Muscle of leg (tissue), 16 donors: Measurements from ENCODE around the gene CCT2. TPM values are rescaled to one million over a fixed set of nuclear protein-coding genes. Genes with fewer than 3 reads are reported as not detected.

Experiments
- DNase-seq: peaks from one replicate; pipeline ENCODE4 v3.0.0; 2013
- H3K27ac ChIP-seq: one replicate; pipeline ENCODE4 v1.5.1; 2013; ENCODE audit warnings: mild to moderate bottlenecking, low read length, control low read depth
- H3K27me3 ChIP-seq: one replicate; pipeline ENCODE4 v1.6.1; 2013; ENCODE audit warnings: low read length; ENCODE audit not compliant: control insufficient read depth, insufficient read depth
- H3K36me3 ChIP-seq: one replicate; pipeline ENCODE4 v1.6.1; 2013; ENCODE audit warnings: low read length; ENCODE audit not compliant: control insufficient read depth, insufficient read depth
- H3K4me1 ChIP-seq: one replicate; pipeline ENCODE4 v1.6.1; 2013; ENCODE audit warnings: low read length; ENCODE audit not compliant: control insufficient read depth, insufficient read depth
- H3K4me3 ChIP-seq: one replicate; pipeline ENCODE4 v1.5.1; 2013; ENCODE audit warnings: low read length, control low read depth
- H3K9me3 ChIP-seq: replicated peaks from 2 replicates; pipeline ENCODE4 v1.6.1; 2013; ENCODE audit warnings: low read depth, low read length; ENCODE audit not compliant: control insufficient read depth
- WGBS: methylation state at CpG from one replicate; pipeline ENCODE4 v1.1.5; 2013; ENCODE audit warnings: missing lambda C conversion rate; ENCODE audit not compliant: insufficient coverage; 5-methylcytosine and 5-hydroxymethylcytosine counted together
- long read RNA-seq, 11 donors: transcript quantifications; one replicate each; lab custom pipeline, GENCODE V29; 2026
- polyA plus RNA-seq, 8 donors: library from polyadenylated mRNA; unstranded; fragments of 120-200 nt; gene quantifications; one replicate each; pipeline versions ENCODE4 v1.2.1 to v1.2.3, GENCODE V29; 2013; ENCODE audit warnings: inconsistent platforms in 1 of 8, low replicate concordance in 1 of 8; ENCODE audit not compliant: insufficient read length in 8 of 8, insufficient read depth in 1 of 8
- total RNA-seq: library from RNA; stranded (reverse); fragments of 120-200 nt; gene quantifications from one replicate; pipeline ENCODE4 v1.2.4, GENCODE V29; 2013

The CCT2 gene
- total RNA-seq (191 TPM), polyA plus RNA-seq (100 to 1,000 TPM; 165 to 196 (median 177) TPM)
- long read RNA-seq, donor 1, transcript CCT2-201 (16 exons, 2,041 nt), result major isoform, 18 of 41 reads
- long read RNA-seq, donor 1, partial matches to known transcripts, result 18 of 41 reads
- long read RNA-seq, donor 1, other reads (novel, unspliced or antisense), result 0 of 41 reads
- long read RNA-seq, donor 2, partial matches to known transcripts, result 0 of 6 reads
- long read RNA-seq, donor 2, other reads (novel, unspliced or antisense), result 0 of 6 reads
- long read RNA-seq, donor 3, transcript CCT2-201 (16 exons, 2,041 nt), result major isoform, 32 of 71 reads
- long read RNA-seq, donor 3, transcript CCT2-211 (2 exons, 567 nt), result minor isoform, 6 of 71 reads
- long read RNA-seq, donor 3, partial matches to known transcripts, result 30 of 71 reads
- long read RNA-seq, donor 3, other reads (novel, unspliced or antisense), result 0 of 71 reads
- long read RNA-seq, donor 4, transcript CCT2-201 (16 exons, 2,041 nt), result major isoform, 8 of 20 reads
- long read RNA-seq, donor 4, transcript CCT2-211 (2 exons, 567 nt), result minor isoform, 7 of 20 reads
- long read RNA-seq, donor 4, partial matches to known transcripts, result 5 of 20 reads
- long read RNA-seq, donor 4, other reads (novel, unspliced or antisense), result 0 of 20 reads
- long read RNA-seq, donor 5, transcript CCT2-201 (16 exons, 2,041 nt), result major isoform, 53 of 164 reads
- long read RNA-seq, donor 5, transcript CCT2-211 (2 exons, 567 nt), result minor isoform, 11 of 164 reads
- long read RNA-seq, donor 5, partial matches to known transcripts, result 90 of 164 reads
- long read RNA-seq, donor 5, other reads (novel, unspliced or antisense), result 0 of 164 reads
- long read RNA-seq, donor 6, transcript CCT2-211 (2 exons, 567 nt), result minor isoform, 13 of 181 reads
- long read RNA-seq, donor 6, transcript CCT2-201 (16 exons, 2,041 nt), result major isoform, 59 of 181 reads
- long read RNA-seq, donor 6, partial matches to known transcripts, result 100 of 181 reads
- long read RNA-seq, donor 6, other reads (novel, unspliced or antisense), result 0 of 181 reads
- long read RNA-seq, donor 7, transcript CCT2-211 (2 exons, 567 nt), result minor isoform, 6 of 142 reads
- long read RNA-seq, donor 7, transcript CCT2-201 (16 exons, 2,041 nt), result major isoform, 52 of 142 reads
- long read RNA-seq, donor 7, partial matches to known transcripts, result 73 of 142 reads
- long read RNA-seq, donor 7, other reads (novel, unspliced or antisense), result 0 of 142 reads
- long read RNA-seq, donor 8, transcript CCT2-201 (16 exons, 2,041 nt), result major isoform, 43 of 94 reads
- long read RNA-seq, donor 8, transcript CCT2-211 (2 exons, 567 nt), result minor isoform, 6 of 94 reads
- long read RNA-seq, donor 8, partial matches to known transcripts, result 37 of 94 reads
- long read RNA-seq, donor 8, other reads (novel, unspliced or antisense), result 0 of 94 reads
- long read RNA-seq, donor 9, transcript CCT2-201 (16 exons, 2,041 nt), result major isoform, 27 of 113 reads
- long read RNA-seq, donor 9, transcript CCT2-211 (2 exons, 567 nt), result minor isoform, 8 of 113 reads
- long read RNA-seq, donor 9, partial matches to known transcripts, result 71 of 113 reads
- long read RNA-seq, donor 9, other reads (novel, unspliced or antisense), result 0 of 113 reads
- long read RNA-seq, donor 10, transcript CCT2-201 (16 exons, 2,041 nt), result major isoform, 45 of 147 reads
- long read RNA-seq, donor 10, transcript CCT2-204 (2 exons, 364 nt), result minor isoform, 5 of 147 reads
- long read RNA-seq, donor 10, transcript CCT2-211 (2 exons, 567 nt), result minor isoform, 9 of 147 reads
- long read RNA-seq, donor 10, transcript CCT2-212 (7 exons, 776 nt), result minor isoform, 6 of 147 reads
- long read RNA-seq, donor 10, partial matches to known transcripts, result 77 of 147 reads
- long read RNA-seq, donor 10, other reads (novel, unspliced or antisense), result 0 of 147 reads
- long read RNA-seq, donor 11, transcript CCT2-201 (16 exons, 2,041 nt), result major isoform, 21 of 88 reads
- long read RNA-seq, donor 11, partial matches to known transcripts, result 58 of 88 reads
- long read RNA-seq, donor 11, other reads (novel, unspliced or antisense), result 0 of 88 reads

DNA sequence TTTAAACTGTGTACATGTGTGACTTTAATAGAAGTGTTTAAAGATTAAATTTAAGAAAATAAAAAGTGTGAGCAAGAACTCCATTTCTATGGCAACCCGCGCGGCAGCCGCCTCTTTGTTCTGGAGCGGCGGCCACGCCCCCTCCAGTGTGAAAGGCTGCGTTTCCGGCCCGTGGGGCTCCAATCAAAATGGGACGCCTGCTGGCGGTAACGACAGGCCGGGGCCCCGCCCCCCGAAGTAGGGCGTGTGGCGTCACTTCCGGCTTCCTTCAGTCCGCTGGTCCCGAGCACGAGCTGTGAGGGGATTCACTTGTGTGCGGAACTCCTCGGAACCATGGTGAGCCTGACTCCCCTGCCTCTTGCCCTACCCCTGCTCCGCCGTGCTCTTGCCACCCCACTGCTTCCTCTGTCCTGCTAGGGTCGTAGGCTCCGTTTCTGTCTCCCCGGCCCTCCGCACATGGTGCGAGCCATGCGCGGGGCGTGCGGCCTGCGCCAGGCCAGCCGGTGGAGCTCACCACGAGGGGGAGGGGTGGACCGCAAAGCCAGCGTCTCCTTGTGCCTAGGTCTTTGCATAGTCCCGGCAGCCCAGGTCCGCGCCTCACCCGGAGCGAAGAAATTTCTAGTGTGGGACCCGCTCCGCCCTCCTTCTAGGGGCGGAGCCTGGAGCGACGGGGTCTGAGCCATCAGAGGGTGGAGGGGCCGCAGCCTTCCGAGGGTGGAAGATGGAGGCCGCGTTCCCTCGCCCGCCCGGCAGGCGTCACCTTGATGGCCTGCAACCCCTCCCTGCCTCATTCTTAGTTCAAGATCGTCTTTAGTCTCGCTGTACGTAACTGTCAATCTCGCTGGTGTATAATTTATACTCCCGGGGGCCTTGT lies at the start of gene CCT2:
Gene CCT2, plus strand, starts transcription at position 271 of the 874 bp plus-strand sequence. Its CDS starts 63 bp downstream, at position 334.
- H3K27ac ChIP-seq, result peak within 1 kb of the TSS; percentile 99
- H3K36me3 ChIP-seq, result peaks cover 27% of the 10 kb centered on the region
- under 1% methylated on average over 57 of the region's 63 CpGs for WGBS
- no peaks in the 10 kb centered on the region for H3K9me3 ChIP-seq
- peak; percentile 99 for DNase-seq
- H3K27me3 ChIP-seq, result no peaks in the 10 kb centered on the region
- H3K4me3 ChIP-seq, result peak within 1 kb of the TSS; percentile 99
- H3K4me1 ChIP-seq, result peaks cover 6% of the 10 kb centered on the region

DNA sequence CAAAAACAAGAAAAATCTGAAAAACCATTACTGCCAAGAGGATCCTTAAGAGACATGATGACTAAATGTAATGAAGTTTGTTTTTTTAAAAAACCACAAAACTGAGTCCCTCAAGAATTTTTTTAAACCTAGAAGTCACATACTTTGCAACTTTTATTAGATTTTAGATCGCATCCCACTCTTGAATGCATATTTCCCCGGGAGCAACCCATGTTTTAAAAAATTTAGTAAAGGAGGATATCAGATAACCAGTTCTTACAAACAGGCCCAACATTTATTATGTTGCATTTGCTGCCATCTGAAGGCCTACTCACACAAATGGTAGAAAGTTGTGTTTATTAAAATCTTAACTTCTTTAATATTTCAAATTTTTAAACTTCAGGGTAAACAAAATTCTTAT lies 44.3 kb upstream of the CCT2 start:
- no CpG with 5 or more reads among the region's 2 CpGs for WGBS
- Histone ChIP-seq H3K9me3 (peaks cover 17% of the 10 kb centered on the region), H3K36me3 (peaks cover 5% of the 10 kb centered on the region), H3K4me3 (no peak overlapping the region), H3K27ac (no peak overlapping the region), H3K4me1 (no peaks in the 10 kb centered on the region), H3K27me3 (no peaks in the 10 kb centered on the region)
- peak; percentile 10 for DNase-seq

DNA sequence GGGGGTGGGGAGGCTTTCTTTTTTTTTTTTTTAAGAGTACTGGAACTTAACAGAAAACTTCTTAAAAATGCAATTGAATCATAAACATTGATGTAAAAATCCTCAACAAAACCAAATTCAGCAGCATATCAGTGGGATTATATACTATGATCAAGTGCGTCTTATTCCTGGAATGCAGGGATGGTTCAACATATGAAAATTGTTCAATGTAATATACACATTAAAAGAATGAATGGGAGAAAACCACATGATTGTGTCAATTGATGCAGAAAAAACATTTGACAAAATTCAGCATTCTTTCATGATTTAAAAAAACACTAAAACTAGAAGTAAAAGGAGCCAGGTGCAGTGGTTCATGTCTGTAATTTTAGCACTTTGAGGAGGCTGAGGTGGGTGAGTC lies 41.2 kb upstream of the CCT2 start:
- H3K9me3 ChIP-seq, result peaks cover 17% of the 10 kb centered on the region
- WGBS, result no CpG with 5 or more reads among the region's 1 CpG
- H3K4me1 ChIP-seq, result no peaks in the 10 kb centered on the region
- no peak overlapping the region for H3K27ac ChIP-seq
- no peak overlapping the region for H3K4me3 ChIP-seq
- H3K36me3 ChIP-seq, result peaks cover 5% of the 10 kb centered on the region
- no peaks in the 10 kb centered on the region for H3K27me3 ChIP-seq
- no peak for DNase-seq

DNA sequence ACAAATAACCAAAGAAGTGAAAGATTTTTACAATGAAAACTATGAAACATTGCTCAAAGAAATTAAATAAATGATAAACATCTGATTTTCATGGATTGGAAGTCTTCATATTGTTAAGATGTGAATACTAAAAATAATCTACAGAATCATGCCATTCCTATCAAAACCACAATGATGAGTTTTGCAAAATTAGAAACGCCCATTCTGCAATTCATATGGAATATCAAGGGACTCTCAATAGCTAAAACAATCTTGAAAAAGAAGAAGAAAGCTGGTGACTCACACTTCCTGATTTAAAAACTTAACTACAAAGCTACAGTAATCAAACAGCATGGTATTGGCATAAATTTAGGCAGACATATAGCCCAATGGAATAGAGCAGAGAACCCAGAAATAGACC lies 40.2 kb upstream of the CCT2 start:
- no peak overlapping the region for H3K27ac ChIP-seq
- no peaks in the 10 kb centered on the region for H3K27me3 ChIP-seq
- no peaks in the 10 kb centered on the region for H3K4me1 ChIP-seq
- H3K36me3 ChIP-seq, result peaks cover 5% of the 10 kb centered on the region
- 60% methylated on average over 1 of the region's 1 CpG for WGBS
- H3K9me3 ChIP-seq, result peaks cover 17% of the 10 kb centered on the region
- no peak for DNase-seq
- no peak overlapping the region for H3K4me3 ChIP-seq

DNA sequence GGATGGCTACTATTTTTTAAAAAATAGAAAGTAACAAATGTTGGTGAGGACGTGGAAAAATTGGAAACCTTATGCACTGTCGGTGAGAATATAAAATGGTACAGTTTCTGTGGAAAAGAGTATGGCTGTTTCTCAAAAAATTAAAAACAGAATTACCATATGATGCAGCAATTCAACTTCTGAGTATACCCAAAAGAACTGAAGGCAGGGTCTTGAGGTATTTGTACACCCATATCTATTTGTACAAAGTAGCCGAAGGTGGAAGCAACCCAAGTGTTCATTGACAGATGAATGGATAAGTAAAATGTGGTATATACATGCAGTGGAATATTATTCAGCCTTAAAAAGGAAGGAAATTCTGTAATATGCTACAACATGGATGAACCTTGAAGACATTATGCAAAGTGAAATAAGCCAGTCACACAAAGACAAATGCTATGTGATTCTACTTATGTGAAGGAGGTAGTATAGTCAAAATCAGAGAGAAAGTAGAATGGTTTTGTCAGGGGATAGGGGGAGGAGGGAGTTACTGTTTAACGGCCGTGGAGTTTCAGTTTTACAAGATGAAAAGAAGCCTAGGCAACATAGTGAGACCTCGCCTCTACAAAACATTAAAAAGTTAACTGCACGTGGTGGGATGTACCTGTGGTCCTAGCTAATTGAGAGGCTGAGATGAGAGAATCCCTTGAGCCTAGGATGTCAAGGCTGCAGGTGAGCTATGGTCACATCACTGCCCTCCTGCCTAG lies 38.4 kb upstream of the CCT2 start:
- no peak for DNase-seq
- H3K4me3 ChIP-seq, result no peak overlapping the region
- 83% methylated on average over 1 of the region's 7 CpGs for WGBS

DNA sequence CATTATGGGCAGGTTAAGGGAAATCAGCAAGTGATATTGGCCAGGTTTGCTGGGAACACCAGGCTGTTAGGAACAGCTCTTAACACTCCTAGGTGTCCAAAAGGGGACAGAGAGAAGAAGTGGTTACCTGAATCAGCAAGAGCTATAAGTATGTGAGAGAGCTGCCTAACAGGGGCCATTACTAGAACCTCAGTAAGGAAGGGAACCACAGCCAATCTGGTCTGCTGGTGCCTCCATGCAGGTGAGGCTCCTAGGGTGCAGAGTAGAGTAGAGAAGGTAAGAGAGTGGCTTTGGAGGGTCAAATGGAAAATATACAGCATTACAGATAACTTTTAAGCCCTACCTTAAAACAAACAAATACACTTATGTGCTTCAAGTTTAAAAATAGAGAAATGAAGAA lies 36.6 kb upstream of the CCT2 start:
- Histone ChIP-seq H3K4me3 (no peak overlapping the region), H3K4me1 (no peaks in the 10 kb centered on the region), H3K9me3 (peaks cover 12% of the 10 kb centered on the region), H3K36me3 (peaks cover under 1% of the 10 kb centered on the region), H3K27me3 (no peaks in the 10 kb centered on the region), H3K27ac (no peak overlapping the region)
- no peak for DNase-seq

More for the DNA sequence above, 38.4 kb upstream of the CCT2 start:
- H3K27ac ChIP-seq, result no peak overlapping the region
- no peaks in the 10 kb centered on the region for H3K27me3 ChIP-seq
- no peaks in the 10 kb centered on the region for H3K4me1 ChIP-seq
- H3K9me3 ChIP-seq, result peaks cover 17% of the 10 kb centered on the region
- H3K36me3 ChIP-seq, result peaks cover 5% of the 10 kb centered on the region

DNA sequence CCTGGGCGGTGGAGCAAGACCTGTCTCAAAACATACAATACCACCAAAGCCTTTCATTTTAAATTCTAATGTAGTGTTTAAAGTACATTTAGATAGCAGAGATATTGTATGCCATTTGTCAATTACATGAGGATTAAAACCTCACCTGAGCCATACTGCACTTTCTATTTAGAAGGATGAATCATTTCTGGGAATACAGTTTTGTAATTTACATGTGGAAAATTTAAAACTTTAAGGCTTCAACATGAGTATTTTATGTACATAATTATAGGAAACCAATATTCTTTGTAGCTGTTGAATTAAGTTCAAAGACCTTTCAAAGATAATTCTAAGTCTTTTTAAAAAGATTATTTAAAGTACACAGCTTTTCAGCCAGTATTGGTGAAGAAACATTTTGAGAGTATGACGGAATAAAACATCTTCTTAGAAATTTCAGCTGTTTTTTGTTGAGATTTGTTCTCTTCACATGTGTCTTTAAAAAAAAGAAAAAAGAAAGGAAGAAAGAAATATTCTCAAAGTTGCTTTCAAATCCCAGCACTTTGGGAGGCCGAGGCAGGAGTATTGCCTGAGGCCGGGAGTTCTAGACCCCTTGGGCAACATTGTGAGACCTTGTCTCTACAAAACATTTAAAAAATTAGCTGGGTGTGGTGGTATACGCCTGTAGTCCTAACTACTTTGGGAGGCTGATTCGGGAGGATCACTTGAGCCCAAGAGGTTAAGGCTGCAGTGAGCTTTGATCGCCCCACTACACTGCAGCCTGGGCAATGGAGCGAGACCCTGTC lies 34.5 kb upstream of the CCT2 start:
- Histone ChIP-seq H3K36me3 (no peaks in the 10 kb centered on the region), H3K27me3 (no peaks in the 10 kb centered on the region), H3K27ac (no peak overlapping the region), H3K4me3 (no peak overlapping the region), H3K4me1 (no peaks in the 10 kb centered on the region), H3K9me3 (no peaks in the 10 kb centered on the region)
- no peak for DNase-seq
- no CpG with 5 or more reads among the region's 8 CpGs for WGBS
